GM23338 (cell line): ENCODE measurements around the gene PLXNC1. TPM values are rescaled to one million over a fixed set of nuclear protein-coding genes. Genes with fewer than 3 reads are reported as not detected.
A peak's percentile ranks its signal among the peaks of the same experiment; 100 is the strongest.

Experiments used
- ATAC-seq: fragments of 200-7000 bp; cut with Tn5 transposase; 3 replicates; pipeline ENCODE4 v1.9.1; 2020
- DNase-seq: peaks from one replicate; pipeline ENCODE4 v3.0.0-alpha.2; 2015; ENCODE audit warnings: low spot score
- H2AFZ ChIP-seq: fragments of 200-600 bp; sonication (generic); 2 replicates; pipeline ENCODE4 v1.8.0; 2016; ENCODE audit warnings: antibody characterized with exemption, mild to moderate bottlenecking, moderate library complexity
- H3F3A ChIP-seq: fragments of 200-600 bp; sonication (generic); replicated peaks from 2 replicates; pipeline ENCODE4 v1.8.0; 2017; ENCODE audit warnings: antibody characterized with exemption, mixed run types, low read depth
- H3K27ac ChIP-seq: fragments of 200-600 bp; sonication (generic); 2 replicates; pipeline ENCODE4 v1.6.1; 2016; ENCODE audit warnings: low read depth
- H3K27me3 ChIP-seq: fragments of 200-600 bp; sonication (generic); 2 replicates; pipeline ENCODE4 v1.8.0; 2016; ENCODE audit warnings: mild to moderate bottlenecking, mixed run types, moderate library complexity; ENCODE audit not compliant: insufficient read depth
- H3K36me3 ChIP-seq: fragments of 200-600 bp; sonication (generic); 2 replicates; pipeline ENCODE4 v1.8.0; 2016; ENCODE audit warnings: mild to moderate bottlenecking; ENCODE audit not compliant: insufficient read depth
- H3K4me1 ChIP-seq: fragments of 200-600 bp; sonication (generic); 2 replicates; pipeline ENCODE4 v1.8.0; 2016; ENCODE audit warnings: mild to moderate bottlenecking, moderate library complexity; ENCODE audit not compliant: insufficient read depth
- H3K4me2 ChIP-seq: fragments of 200-600 bp; sonication (generic); 2 replicates; pipeline ENCODE4 v1.7.1; 2017; ENCODE audit warnings: mixed run types
- H3K4me3 ChIP-seq: fragments of 200-600 bp; sonication (generic); 2 replicates; pipeline ENCODE4 v1.6.1; 2016; ENCODE audit warnings: mixed run types
- H3K79me2 ChIP-seq: fragments of 200-600 bp; sonication (generic); replicated peaks from 2 replicates; pipeline ENCODE4 v1.8.0; 2017; ENCODE audit warnings: mild to moderate bottlenecking; ENCODE audit not compliant: insufficient read depth
- H3K9me2 ChIP-seq: fragments of 200-600 bp; sonication (generic); 2 replicates; pipeline ENCODE4 v1.8.0; 2017; ENCODE audit not compliant: insufficient read depth
- H4K20me1 ChIP-seq: fragments of 200-600 bp; sonication (generic); replicated peaks from 2 replicates; pipeline ENCODE4 v1.8.0; 2017; ENCODE audit warnings: mild to moderate bottlenecking; ENCODE audit not compliant: insufficient read depth
- H3K27ac Mint-ChIP-seq: 2 replicates; pipeline ENCODE4 v1.8.0; 2020; ENCODE audit warnings: inconsistent platforms, mild to moderate bottlenecking, moderate library complexity, mixed read lengths
- H3K27me3 Mint-ChIP-seq: 3 replicates; pipeline ENCODE4 v1.8.0; 2022; ENCODE audit warnings: low read depth, mild to moderate bottlenecking, moderate library complexity, mixed read lengths, inconsistent platforms; ENCODE audit not compliant: insufficient read depth, poor library complexity
- H3K36me3 Mint-ChIP-seq: 3 replicates; pipeline ENCODE4 v1.8.0; 2021; ENCODE audit warnings: low read depth, mild to moderate bottlenecking, inconsistent platforms, moderate library complexity, mixed read lengths
- H3K4me1 Mint-ChIP-seq: 3 replicates; pipeline ENCODE4 v1.8.0; 2020; ENCODE audit warnings: mild to moderate bottlenecking, inconsistent platforms, mixed read lengths
- H3K4me3 Mint-ChIP-seq: 3 replicates; pipeline ENCODE4 v1.8.0; 2021; ENCODE audit warnings: moderate library complexity, mild to moderate bottlenecking, inconsistent platforms, mixed read lengths
- H3K9me3 Mint-ChIP-seq: 3 replicates; pipeline ENCODE4 v1.8.0; 2020; ENCODE audit warnings: moderate library complexity, mild to moderate bottlenecking, inconsistent platforms, mixed read lengths
- CREB1 ChIP-seq: fragments of 250-450 bp; sonication (Bioruptor Pico); IDR thresholded peaks from 2 replicates; pipeline ENCODE4 v1.5.0; 2020; ENCODE audit warnings: low read depth, mild to moderate bottlenecking, moderate library complexity
- EZH2phosphoT487 ChIP-seq: fragments of 200-600 bp; sonication (generic); IDR thresholded peaks from one replicate; pipeline ENCODE4 v1.8.1; 2018; ENCODE audit warnings: antibody characterized with exemption; ENCODE audit not compliant: unreplicated experiment
- JUNB ChIP-seq: IDR thresholded peaks from one replicate; pipeline ENCODE4 v1.6.1; 2016; ENCODE audit warnings: antibody characterized with exemption; ENCODE audit not compliant: unreplicated experiment
- NANOG ChIP-seq: IDR thresholded peaks from 2 replicates; pipeline ENCODE4 v1.6.1; 2016; ENCODE audit warnings: antibody characterized with exemption, borderline replicate concordance
- STAT1 ChIP-seq: IDR thresholded peaks from one replicate; pipeline ENCODE4 v1.6.1; 2016; ENCODE audit warnings: antibody characterized with exemption; ENCODE audit not compliant: unreplicated experiment
- ZNF331 ChIP-seq: fragments of 250-450 bp; sonication (Bioruptor Pico); IDR thresholded peaks from 2 replicates; pipeline ENCODE4 v1.5.0; 2020; ENCODE audit warnings: low read depth, mild to moderate bottlenecking, moderate library complexity
- polyA plus RNA-seq: library from polyadenylated mRNA; unstranded; fragments of >200 nt; fragmentation: Nextera tagmentation; extraction: Ambion mirVana; gene quantifications from 2 replicates; pipeline ENCODE4 v1.2.1, GENCODE V29; 2016
- total RNA-seq: library from RNA; depleted of rRNA; stranded (reverse); fragments of >200 nt; shearing (Covaris generic); gene quantifications from 2 replicates; pipeline ENCODE4 v1.2.3, GENCODE V29; 2014
- TF ChIP-seq, protein P1 (sequence below): IDR thresholded peaks from 2 replicates; pipeline ENCODE4 v1.6.1; 2016; ENCODE audit warnings: antibody characterized with exemption
- TF ChIP-seq, protein P2 (sequence below), 2 experiments: fragments of 200-600 bp in 1 of 2; sonication (generic) in 1 of 2; conservative IDR thresholded peaks; 2 replicates each; pipeline versions ENCODE4 v1.5.1 to v1.6.1; 2016 to 2017; ENCODE audit warnings: antibody characterized with exemption in 2 of 2, low read depth in 2 of 2, mild to moderate bottlenecking in 2 of 2, moderate library complexity in 1 of 2

PLXNC1 gene
- total and polyA plus RNA-seq, 2 experiments from 2014 or later = 1.9 to 6.5 TPM

DNA sequence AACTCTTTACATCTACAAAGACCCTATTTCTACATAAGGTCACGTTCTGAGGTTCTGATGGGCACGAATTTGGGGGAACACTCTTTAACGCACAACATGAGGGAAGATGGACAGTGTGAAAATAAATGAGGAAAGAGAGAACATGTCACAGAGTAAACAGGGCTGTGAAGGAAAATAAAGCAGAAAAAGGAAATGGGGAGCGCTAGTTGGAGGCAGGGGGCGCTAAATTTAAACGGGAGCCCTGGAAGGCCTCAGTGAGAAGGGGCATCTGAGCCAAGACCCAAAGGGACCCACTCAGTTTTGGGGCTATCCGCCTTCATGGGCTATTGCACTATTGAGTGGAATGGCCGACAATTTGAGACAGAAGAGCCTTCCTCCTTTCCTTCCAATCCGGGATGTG is 50.5 kb downstream of the PLXNC1 start:
- H3F3A ChIP-seq = no peaks in the 10 kb centered on the region
- DNase-seq = peak; percentile 63
- peaks cover 3% of the 10 kb centered on the region; the same call in 2 of the 3 replicates for H3K36me3 Mint-ChIP-seq

DNA sequence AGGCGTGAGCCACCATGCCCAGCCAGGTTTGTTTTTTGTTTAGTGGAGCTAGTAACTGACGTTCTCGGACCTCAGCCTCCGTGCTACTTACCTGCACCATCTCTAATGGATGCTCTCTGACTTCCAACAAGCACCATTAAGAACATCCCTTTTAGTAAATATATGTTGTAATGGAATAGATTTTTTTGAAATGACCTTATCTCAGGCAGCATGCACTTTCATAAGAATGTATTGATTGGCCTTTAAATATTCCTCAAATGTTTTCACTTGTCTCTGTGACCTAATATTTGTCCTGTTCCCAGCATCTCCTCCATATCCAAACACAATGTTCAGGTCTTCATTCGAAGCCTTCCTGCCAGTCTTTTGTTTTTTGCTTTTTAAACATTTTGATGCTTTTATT is 51.7 kb downstream of the PLXNC1 start:
- Mint-ChIP-seq H3K36me3 (peaks cover 3% of the 10 kb centered on the region; the same call in 2 of the 3 replicates), H3K27me3 (peaks cover 15% of the 10 kb centered on the region), H3K4me1 (peaks cover 16% of the 10 kb centered on the region), H3K27ac (no peak overlapping the region), H3K9me3 (peaks cover 4% of the 10 kb centered on the region; the same call in 1 of the 3 replicates), H3K4me3 (no peak overlapping the region)
- TF ChIP-seq JUNB (no peak), NANOG (no peak), STAT1 (no peak), CREB1 (CRISPR knock-in tag) (no peak)
- TF ChIP-seq, protein P1, sequence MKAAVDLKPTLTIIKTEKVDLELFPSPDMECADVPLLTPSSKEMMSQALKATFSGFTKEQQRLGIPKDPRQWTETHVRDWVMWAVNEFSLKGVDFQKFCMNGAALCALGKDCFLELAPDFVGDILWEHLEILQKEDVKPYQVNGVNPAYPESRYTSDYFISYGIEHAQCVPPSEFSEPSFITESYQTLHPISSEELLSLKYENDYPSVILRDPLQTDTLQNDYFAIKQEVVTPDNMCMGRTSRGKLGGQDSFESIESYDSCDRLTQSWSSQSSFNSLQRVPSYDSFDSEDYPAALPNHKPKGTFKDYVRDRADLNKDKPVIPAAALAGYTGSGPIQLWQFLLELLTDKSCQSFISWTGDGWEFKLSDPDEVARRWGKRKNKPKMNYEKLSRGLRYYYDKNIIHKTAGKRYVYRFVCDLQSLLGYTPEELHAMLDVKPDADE = no peak
- TF ChIP-seq, protein P2, sequence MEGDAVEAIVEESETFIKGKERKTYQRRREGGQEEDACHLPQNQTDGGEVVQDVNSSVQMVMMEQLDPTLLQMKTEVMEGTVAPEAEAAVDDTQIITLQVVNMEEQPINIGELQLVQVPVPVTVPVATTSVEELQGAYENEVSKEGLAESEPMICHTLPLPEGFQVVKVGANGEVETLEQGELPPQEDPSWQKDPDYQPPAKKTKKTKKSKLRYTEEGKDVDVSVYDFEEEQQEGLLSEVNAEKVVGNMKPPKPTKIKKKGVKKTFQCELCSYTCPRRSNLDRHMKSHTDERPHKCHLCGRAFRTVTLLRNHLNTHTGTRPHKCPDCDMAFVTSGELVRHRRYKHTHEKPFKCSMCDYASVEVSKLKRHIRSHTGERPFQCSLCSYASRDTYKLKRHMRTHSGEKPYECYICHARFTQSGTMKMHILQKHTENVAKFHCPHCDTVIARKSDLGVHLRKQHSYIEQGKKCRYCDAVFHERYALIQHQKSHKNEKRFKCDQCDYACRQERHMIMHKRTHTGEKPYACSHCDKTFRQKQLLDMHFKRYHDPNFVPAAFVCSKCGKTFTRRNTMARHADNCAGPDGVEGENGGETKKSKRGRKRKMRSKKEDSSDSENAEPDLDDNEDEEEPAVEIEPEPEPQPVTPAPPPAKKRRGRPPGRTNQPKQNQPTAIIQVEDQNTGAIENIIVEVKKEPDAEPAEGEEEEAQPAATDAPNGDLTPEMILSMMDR (conservative IDR thresholded peaks at IDR 0.05; ENCODE audit: low read depth in 2 of 2) = no peak
- no peaks in the 10 kb centered on the region for H3F3A ChIP-seq
- no peak overlapping the region for H3K4me2 ChIP-seq
- no peak overlapping the region for H3K27ac ChIP-seq
- H3K4me3 ChIP-seq = no peak overlapping the region
- no peak overlapping the region for H2AFZ ChIP-seq
- no peak for ATAC-seq
- no peaks in the 10 kb centered on the region for H3K36me3 ChIP-seq
- no peaks in the 10 kb centered on the region for H4K20me1 ChIP-seq
- peaks cover 21% of the 10 kb centered on the region for H3K4me1 ChIP-seq
- no peaks in the 10 kb centered on the region for H3K27me3 ChIP-seq
- H3K79me2 ChIP-seq = no peaks in the 10 kb centered on the region
- peaks cover 6% of the 10 kb centered on the region for H3K9me2 ChIP-seq
- DNase-seq = no peak

More for the DNA sequence above, 50.5 kb downstream of the PLXNC1 start:
- peak overlapping the region; percentile 87 for H2AFZ ChIP-seq
- no peak overlapping the region for H3K4me3 ChIP-seq
- H3K4me1 Mint-ChIP-seq = peaks cover 7% of the 10 kb centered on the region
- H3K9me2 ChIP-seq = peaks cover 14% of the 10 kb centered on the region
- TF ChIP-seq STAT1 = no peak
- TF ChIP-seq, protein P2 (conservative IDR thresholded peaks at IDR 0.05; ENCODE audit: low read depth in 2 of 2) = peak; percentile 67 to 72
- TF ChIP-seq ZNF331 (CRISPR knock-in tag) = no peak
- no peak for TF ChIP-seq EZH2phosphoT487
- TF ChIP-seq JUNB = no peak
- H3K4me2 ChIP-seq = no peak overlapping the region
- no peaks in the 10 kb centered on the region for H4K20me1 ChIP-seq
- H3K4me1 ChIP-seq = peaks cover 9% of the 10 kb centered on the region
- H3K9me3 Mint-ChIP-seq = peaks cover 4% of the 10 kb centered on the region; the same call in 1 of the 3 replicates
- peaks cover 14% of the 10 kb centered on the region for H3K27me3 Mint-ChIP-seq
- no peak overlapping the region for H3K27ac ChIP-seq
- H3K27me3 ChIP-seq = no peaks in the 10 kb centered on the region
- no peaks in the 10 kb centered on the region for H3K36me3 ChIP-seq
- ATAC-seq = peak; percentile 71
- no peak overlapping the region for H3K27ac Mint-ChIP-seq
- H3K4me3 Mint-ChIP-seq = no peak overlapping the region
- H3K79me2 ChIP-seq = no peaks in the 10 kb centered on the region
